Transverse colon (tissue), 4 donors: ENCODE data around the gene SRI. TPM values are rescaled to one million over a fixed set of nuclear protein-coding genes. Genes with fewer than 3 reads are reported as not detected.

Experiments
- DNase-seq: peaks from one replicate; pipeline ENCODE4 v3.0.0-alpha.2; 2019
- H3K27ac ChIP-seq, 4 donors: fragments of 200-600 bp; sonication (generic); 2 replicates each; pipeline ENCODE4 v1.5.1; 2016 to 2018; ENCODE audit warnings: inconsistent platforms in 4 of 4
- H3K27me3 ChIP-seq: fragments of 200-600 bp; sonication (generic); 2 replicates; pipeline ENCODE4 v1.5.1; 2017; ENCODE audit warnings: inconsistent platforms
- H3K36me3 ChIP-seq, 4 donors: fragments of 200-600 bp; sonication (generic); 2 replicates each; pipeline ENCODE4 v1.5.1; 2017 to 2019; ENCODE audit warnings: inconsistent platforms in 4 of 4
- H3K4me1 ChIP-seq, 4 donors: fragments of 200-600 bp; sonication (generic); 2 replicates each; pipeline ENCODE4 v1.5.1; 2017 to 2020; ENCODE audit warnings: inconsistent platforms in 4 of 4
- H3K4me3 ChIP-seq, 4 donors: fragments of 200-600 bp; sonication (generic); 1 replicate in 1 of 4; 2 replicates in 3 of 4; pipeline versions ENCODE4 v1.5.1 to v1.6.1; 2017 to 2019; ENCODE audit warnings: inconsistent platforms in 4 of 4
- H3K9me3 ChIP-seq, 2 donors: fragments of 200-600 bp; sonication (generic); 2 replicates each; pipeline ENCODE4 v1.5.1; 2017 to 2019; ENCODE audit warnings: inconsistent platforms in 2 of 2
- CTCF ChIP-seq, 5 experiments: fragments of 200-600 bp in 3 of 5; fragments of 450-650 bp in 2 of 5; sonication (generic) in 3 of 5; IDR thresholded peaks; 1 replicate in 2 of 5; 2 replicates in 3 of 5; pipeline ENCODE4 v1.5.1; 2016 to 2017; ENCODE audit warnings: antibody characterized with exemption in 5 of 5, inconsistent platforms in 3 of 5, mild to moderate bottlenecking in 2 of 5, moderate library complexity in 1 of 5
- EP300 ChIP-seq: sonication (generic); formaldehyde crosslinking; IDR thresholded peaks from one replicate; pipeline ENCODE4 v1.6.1; 2017; ENCODE audit warnings: antibody characterized with exemption, low read depth
- POLR2A ChIP-seq: fragments of 450-650 bp; IDR thresholded peaks from one replicate; pipeline ENCODE4 v1.6.1; 2016; ENCODE audit warnings: antibody characterized with exemption, mild to moderate bottlenecking, moderate library complexity
- POLR2AphosphoS5 ChIP-seq, 3 donors: sonication (generic); formaldehyde crosslinking; IDR thresholded peaks; one replicate each; pipeline ENCODE4 v1.6.1; 2016; ENCODE audit warnings: antibody characterized with exemption in 3 of 3
- WGBS, 2 donors: methylation state at CpG; one replicate each; pipeline ENCODE4 v1.1.5; 2018; ENCODE audit warnings: low coverage in 1 of 2; 5-methylcytosine and 5-hydroxymethylcytosine counted together
- in situ Hi-C, 4 donors: fragments of 200-750 bp; cut with MboI; loops; one replicate each; pipeline versions ENCODE4 v1.15.0 to v1.15.1; 2017; ENCODE audit warnings: low sequenced_read_pairs in 3 of 4, low pct_ligation_motif_present in 1 of 4, low pct_unique_long_range_greater_than_20kb in 1 of 4
- intact Hi-C: fragments of 100-400 bp; cut with DNase I; formaldehyde crosslinking; loops from one replicate; pipeline ENCODE4 v1.15.1; 2023; ENCODE audit warnings: low total_unique reads
- total RNA-seq, 4 donors: library from RNA; depleted of rRNA; stranded (reverse); fragments of >200 nt; gene quantifications; one replicate each; pipeline ENCODE4 v1.1.0, GENCODE V29; 2016

The SRI gene
- total RNA-seq, 4 donors from 2014 or later, result 163 to 672 (median 475) TPM

DNA sequence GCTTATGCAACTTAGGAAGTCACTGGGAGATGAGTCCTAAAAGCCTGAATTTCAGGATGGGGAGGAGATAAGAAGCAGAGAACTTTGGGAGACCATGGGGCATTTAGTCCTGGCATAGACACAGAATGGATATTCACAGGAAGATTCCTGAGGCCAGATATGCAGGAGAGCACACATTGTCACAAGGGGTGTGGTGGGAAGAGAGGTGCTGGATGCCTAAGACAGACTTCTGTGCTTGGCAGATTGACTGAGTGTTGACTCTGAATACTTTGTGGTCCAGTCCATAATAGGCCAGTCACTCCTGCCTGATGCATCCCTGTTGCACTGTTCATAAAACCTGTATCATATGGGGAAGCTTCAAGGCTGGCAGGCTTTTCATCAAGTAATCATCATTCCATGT is 18.5 kb downstream of the SRI start:
- DNase-seq, result no peak
- Histone ChIP-seq H3K9me3 (no peaks in the 10 kb centered on the region), H3K27ac (no peak overlapping the region), H3K4me3 (no peak overlapping the region), H3K36me3 (peaks cover 0 to 46% (median 13%) of the 10 kb centered on the region in 4 donors), H3K27me3 (no peaks in the 10 kb centered on the region), H3K4me1 (peaks cover 0 to 23% (median 3%) of the 10 kb centered on the region in 4 donors)
- intact Hi-C loops (no loop called here), in situ Hi-C loops (no loop called here)
- TF ChIP-seq POLR2A (peak; percentile 6), EP300 (no peak), POLR2AphosphoS5 (IDR thresholded peaks at IDR 0.05) (no peak)

GRCh38 chr7:88200789-88201188 is 19.0 kb downstream of the SRI start:
- Histone ChIP-seq H3K36me3 (peaks cover 0 to 41% (median 13%) of the 10 kb centered on the region in 4 donors), H3K4me3 (no peak overlapping the region), H3K4me1 (peaks cover 0 to 17% (median 3%) of the 10 kb centered on the region in 4 donors), H3K27ac (no peak overlapping the region), H3K9me3 (no peaks in the 10 kb centered on the region), H3K27me3 (no peaks in the 10 kb centered on the region)
- WGBS, 2 donors, result 52 to 71% methylated on average over 3 to 4 of the region's 4 CpGs
- TF ChIP-seq POLR2AphosphoS5 (IDR thresholded peaks at IDR 0.05) (peak in 1 of 3 donors; percentile 21), EP300 (no peak)
- DNase-seq, result no peak
- in situ Hi-C loops, result no loop called here
- intact Hi-C loops, result no loop called here

- Histone ChIP-seq H3K4me3 (no peak overlapping the region), H3K36me3 (peaks cover 0 to 35% (median 11%) of the 10 kb centered on the region in 4 donors), H3K27me3 (no peaks in the 10 kb centered on the region), H3K27ac (no peak overlapping the region), H3K9me3 (no peaks in the 10 kb centered on the region), H3K4me1 (peaks cover 0 to 12% (median 3%) of the 10 kb centered on the region in 4 donors)
- 75% methylated on average over 2 to 3 of the region's 3 CpGs for WGBS, 2 donors
- DNase-seq, result no peak
- TF ChIP-seq CTCF (IDR thresholded peaks at IDR 0.05), result no peak
- TF ChIP-seq POLR2AphosphoS5 (IDR thresholded peaks at IDR 0.05), result peak in 1 of 3 donors; percentile 41
- TF ChIP-seq EP300, result no peak
- TF ChIP-seq POLR2A, result peak; percentile 9
- in situ Hi-C loops (no loop called here), intact Hi-C loops (no loop called here)
These were observed 19.6 kb downstream of the SRI start for GRCh38 chr7:88200261-88200660.

DNA sequence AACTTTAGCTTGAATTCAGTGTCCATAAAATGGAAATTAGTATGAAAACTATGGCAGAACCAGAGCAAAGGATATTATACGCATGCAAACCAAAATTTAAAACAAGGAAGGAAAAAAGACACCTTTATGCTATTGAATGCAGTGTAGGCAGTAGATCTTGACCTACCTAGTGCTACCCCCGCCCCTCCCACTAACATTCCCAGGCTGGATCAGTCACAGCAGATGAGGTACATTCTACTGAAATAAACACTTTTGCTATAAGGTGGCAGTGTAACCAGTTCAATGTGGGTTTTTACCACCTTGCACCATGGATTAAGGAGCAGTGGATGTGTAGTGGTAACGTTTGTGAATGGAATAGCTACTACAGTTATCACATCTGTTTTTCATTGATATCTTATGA is 27.9 kb downstream of the SRI start:
- Histone ChIP-seq H3K36me3 (no peaks in the 10 kb centered on the region), H3K27ac (no peak overlapping the region), H3K4me1 (no peaks in the 10 kb centered on the region), H3K4me3 (no peak overlapping the region), H3K27me3 (no peaks in the 10 kb centered on the region), H3K9me3 (no peaks in the 10 kb centered on the region)
- WGBS, 2 donors, result 87 to 90% methylated on average over 3 of the region's 3 CpGs
- no peak for DNase-seq
- TF ChIP-seq POLR2AphosphoS5 (IDR thresholded peaks at IDR 0.05) (no peak), CTCF (IDR thresholded peaks at IDR 0.05) (no peak), EP300 (no peak), POLR2A (no peak)
- in situ Hi-C loops, result no loop called here
- intact Hi-C loops, result no loop called here

GRCh38 chr7:88185650-88186049 is 34.2 kb downstream of the SRI start:
- Histone ChIP-seq H3K27me3 (no peaks in the 10 kb centered on the region), H3K4me1 (no peaks in the 10 kb centered on the region), H3K36me3 (no peaks in the 10 kb centered on the region), H3K4me3 (no peak overlapping the region), H3K27ac (no peak overlapping the region), H3K9me3 (no peaks in the 10 kb centered on the region)
- intact Hi-C loops, result no loop called here
- in situ Hi-C loops, result no loop called here
- DNase-seq, result no peak
- TF ChIP-seq POLR2A (no peak), EP300 (no peak), CTCF (IDR thresholded peaks at IDR 0.05) (no peak), POLR2AphosphoS5 (IDR thresholded peaks at IDR 0.05) (no peak)
